HEK293 (cell line): ENCODE results near the gene CLMN.

Source experiments
- ZBTB7A ChIP-seq: fragments of 450-650 bp; formaldehyde crosslinking; IDR thresholded peaks from 2 replicates; pipeline ENCODE4 v1.5.1; 2016; ENCODE audit warnings: low read depth, missing biosample characterization, missing genetic modification characterization
- TF ChIP-seq, protein P1 (sequence below): fragments of 450-650 bp; formaldehyde crosslinking; IDR thresholded peaks from 2 replicates; pipeline ENCODE4 v1.5.1; 2016; ENCODE audit warnings: missing biosample characterization, missing genetic modification characterization
- TF ChIP-seq, protein P2 (sequence below): fragments of 450-650 bp; formaldehyde crosslinking; IDR thresholded peaks from 2 replicates; pipeline ENCODE4 v1.5.1; 2016; ENCODE audit warnings: missing biosample characterization, missing genetic modification characterization

DNA sequence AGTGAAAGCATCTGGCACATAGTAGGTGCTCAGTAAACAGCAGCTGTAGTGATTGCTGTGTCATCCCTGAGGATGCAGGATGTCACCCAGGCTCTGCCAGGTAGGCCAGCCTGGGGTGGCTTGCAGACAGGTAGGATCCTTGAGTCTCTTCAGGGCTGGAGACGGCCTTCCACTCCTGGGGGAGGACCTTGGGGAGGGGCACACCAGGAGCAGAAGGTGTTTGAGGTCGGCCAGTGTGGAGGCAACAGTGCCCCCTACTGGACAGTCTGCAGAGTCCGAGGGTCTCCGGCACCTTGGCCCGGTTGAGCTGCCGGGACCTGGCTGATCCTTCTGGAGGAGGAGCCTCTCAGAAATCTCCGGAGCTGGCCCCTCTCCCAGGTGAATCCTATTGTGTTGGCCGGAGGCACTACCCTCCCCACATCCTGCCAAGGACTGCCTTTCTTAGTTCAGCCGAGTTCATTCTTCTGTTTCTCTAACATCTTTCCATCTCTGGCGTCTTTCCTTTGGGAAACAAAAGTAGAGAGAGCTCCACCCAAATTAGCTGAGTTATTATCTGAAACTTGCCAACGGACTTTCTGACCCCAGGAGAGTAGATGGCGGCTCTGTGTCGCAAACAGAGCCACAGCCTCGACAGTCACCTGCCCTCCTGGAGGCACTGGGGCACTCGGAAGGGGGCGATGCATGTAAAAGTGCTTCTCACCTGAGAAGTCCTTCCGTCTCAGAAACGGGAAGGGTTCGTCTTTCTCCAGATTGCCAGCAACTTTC, 41.8 kb upstream of the CLMN start:
- TF ChIP-seq ZBTB7A = no peak
- TF ChIP-seq, protein P1, sequence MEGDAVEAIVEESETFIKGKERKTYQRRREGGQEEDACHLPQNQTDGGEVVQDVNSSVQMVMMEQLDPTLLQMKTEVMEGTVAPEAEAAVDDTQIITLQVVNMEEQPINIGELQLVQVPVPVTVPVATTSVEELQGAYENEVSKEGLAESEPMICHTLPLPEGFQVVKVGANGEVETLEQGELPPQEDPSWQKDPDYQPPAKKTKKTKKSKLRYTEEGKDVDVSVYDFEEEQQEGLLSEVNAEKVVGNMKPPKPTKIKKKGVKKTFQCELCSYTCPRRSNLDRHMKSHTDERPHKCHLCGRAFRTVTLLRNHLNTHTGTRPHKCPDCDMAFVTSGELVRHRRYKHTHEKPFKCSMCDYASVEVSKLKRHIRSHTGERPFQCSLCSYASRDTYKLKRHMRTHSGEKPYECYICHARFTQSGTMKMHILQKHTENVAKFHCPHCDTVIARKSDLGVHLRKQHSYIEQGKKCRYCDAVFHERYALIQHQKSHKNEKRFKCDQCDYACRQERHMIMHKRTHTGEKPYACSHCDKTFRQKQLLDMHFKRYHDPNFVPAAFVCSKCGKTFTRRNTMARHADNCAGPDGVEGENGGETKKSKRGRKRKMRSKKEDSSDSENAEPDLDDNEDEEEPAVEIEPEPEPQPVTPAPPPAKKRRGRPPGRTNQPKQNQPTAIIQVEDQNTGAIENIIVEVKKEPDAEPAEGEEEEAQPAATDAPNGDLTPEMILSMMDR (tag by site-specific recombination) = peak; percentile 47; the same call in 1 of the 2 replicates
- TF ChIP-seq, protein P2, sequence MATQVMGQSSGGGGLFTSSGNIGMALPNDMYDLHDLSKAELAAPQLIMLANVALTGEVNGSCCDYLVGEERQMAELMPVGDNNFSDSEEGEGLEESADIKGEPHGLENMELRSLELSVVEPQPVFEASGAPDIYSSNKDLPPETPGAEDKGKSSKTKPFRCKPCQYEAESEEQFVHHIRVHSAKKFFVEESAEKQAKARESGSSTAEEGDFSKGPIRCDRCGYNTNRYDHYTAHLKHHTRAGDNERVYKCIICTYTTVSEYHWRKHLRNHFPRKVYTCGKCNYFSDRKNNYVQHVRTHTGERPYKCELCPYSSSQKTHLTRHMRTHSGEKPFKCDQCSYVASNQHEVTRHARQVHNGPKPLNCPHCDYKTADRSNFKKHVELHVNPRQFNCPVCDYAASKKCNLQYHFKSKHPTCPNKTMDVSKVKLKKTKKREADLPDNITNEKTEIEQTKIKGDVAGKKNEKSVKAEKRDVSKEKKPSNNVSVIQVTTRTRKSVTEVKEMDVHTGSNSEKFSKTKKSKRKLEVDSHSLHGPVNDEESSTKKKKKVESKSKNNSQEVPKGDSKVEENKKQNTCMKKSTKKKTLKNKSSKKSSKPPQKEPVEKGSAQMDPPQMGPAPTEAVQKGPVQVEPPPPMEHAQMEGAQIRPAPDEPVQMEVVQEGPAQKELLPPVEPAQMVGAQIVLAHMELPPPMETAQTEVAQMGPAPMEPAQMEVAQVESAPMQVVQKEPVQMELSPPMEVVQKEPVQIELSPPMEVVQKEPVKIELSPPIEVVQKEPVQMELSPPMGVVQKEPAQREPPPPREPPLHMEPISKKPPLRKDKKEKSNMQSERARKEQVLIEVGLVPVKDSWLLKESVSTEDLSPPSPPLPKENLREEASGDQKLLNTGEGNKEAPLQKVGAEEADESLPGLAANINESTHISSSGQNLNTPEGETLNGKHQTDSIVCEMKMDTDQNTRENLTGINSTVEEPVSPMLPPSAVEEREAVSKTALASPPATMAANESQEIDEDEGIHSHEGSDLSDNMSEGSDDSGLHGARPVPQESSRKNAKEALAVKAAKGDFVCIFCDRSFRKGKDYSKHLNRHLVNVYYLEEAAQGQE (tag by site-specific recombination) = no peak
